ENCODE results near the gene DNAAF1. TPM values are rescaled to one million over a fixed set of nuclear protein-coding genes. Genes with fewer than 3 reads are reported as not detected.
"Not testable (repeated sequence)": the region's sequence is repeated elsewhere in the genome, so short reads cannot be mapped to it uniquely, and the experiment has no call there.

DNAAF1 gene
- total RNA-seq, 1 donor = 0.09 TPM

- no peak overlapping the region for H3K4me3 ChIP-seq (ENCODE audit: low read depth, low read length)
- DNase-seq (ENCODE audit: low read depth) = no peak
- TF ChIP-seq CTCF (IDR thresholded peaks at IDR 0.05; ENCODE audit: insufficient read depth, low read length) = no peak
These were observed 52.5 kb downstream of the DNAAF1 start for GRCh38 chr16:84197466-84198128.

- DNase-seq (ENCODE audit: low read depth) = peak; percentile 72
- no peak overlapping the region for H3K4me3 ChIP-seq (ENCODE audit: low read depth, low read length)
- TF ChIP-seq CTCF (IDR thresholded peaks at IDR 0.05; ENCODE audit: insufficient read depth, low read length) = no peak
These were observed 53.3 kb downstream of the DNAAF1 start for GRCh38 chr16:84198401-84198800.

GRCh38 chr16:84199097-84199496, 54.0 kb downstream of the DNAAF1 start:
- TF ChIP-seq CTCF (IDR thresholded peaks at IDR 0.05; ENCODE audit: insufficient read depth, low read length) = no peak
- no peak overlapping the region for H3K4me3 ChIP-seq (ENCODE audit: low read depth, low read length)
- no peak for DNase-seq (ENCODE audit: low read depth)

GRCh38 chr16:84199861-84200260, 54.8 kb downstream of the DNAAF1 start:
- no peak for DNase-seq (ENCODE audit: low read depth)
- no peak overlapping the region for H3K4me3 ChIP-seq (ENCODE audit: low read depth, low read length)
- TF ChIP-seq CTCF (IDR thresholded peaks at IDR 0.05; ENCODE audit: insufficient read depth, low read length) = no peak

- DNase-seq (ENCODE audit: low read depth); H3K4me3 ChIP-seq (ENCODE audit: low read depth, low read length): not testable (repeated sequence)
These were observed 59.4 kb downstream of the DNAAF1 start for GRCh38 chr16:84204551-84204950.

GRCh38 chr16:84205123-84205522, 60.0 kb downstream of the DNAAF1 start:
- not testable (repeated sequence) for DNase-seq (ENCODE audit: low read depth); H3K4me3 ChIP-seq (ENCODE audit: low read depth, low read length)

- DNase-seq (ENCODE audit: low read depth) = no peak
- no peak overlapping the region for H3K4me3 ChIP-seq (ENCODE audit: low read depth, low read length)
- no peak for TF ChIP-seq CTCF (IDR thresholded peaks at IDR 0.05; ENCODE audit: insufficient read depth, low read length)
These were observed 61.0 kb downstream of the DNAAF1 start for GRCh38 chr16:84205976-84206691.

GRCh38 chr16:84207251-84207650, 62.1 kb downstream of the DNAAF1 start:
- TF ChIP-seq CTCF (IDR thresholded peaks at IDR 0.05; ENCODE audit: insufficient read depth, low read length) = no peak
- no peak overlapping the region for H3K4me3 ChIP-seq (ENCODE audit: low read depth, low read length)
- no peak for DNase-seq (ENCODE audit: low read depth)

All from fibroblast of the aortic adventitia (primary cell).